K562 (cell line): ENCODE results near the gene FASLG. TPM values are rescaled to one million over a fixed set of nuclear protein-coding genes. Genes with fewer than 3 reads are reported as not detected.

Source experiments
- ARNT ChIP-seq, 2 experiments: fragments of 450-650 bp; IDR thresholded peaks; 2 replicates each; pipeline ENCODE4 v1.6.1; 2016; ENCODE audit warnings: mild to moderate bottlenecking in 1 of 2
- BRF1 ChIP-seq: IDR thresholded peaks from 3 replicates; pipeline ENCODE4 v1.6.1; 2011; ENCODE audit warnings: borderline replicate concordance, mild to moderate bottlenecking; ENCODE audit not compliant: insufficient read length; ENCODE audit errors: extremely low read depth
- HNRNPH1 ChIP-seq: fragments of 200-400 bp; formaldehyde crosslinking; optimal IDR thresholded peaks from 2 replicates; pipeline ENCODE3; 2017; ENCODE audit warnings: low read depth, mild to moderate bottlenecking, low read length, moderate library complexity
- IRF1 ChIP-seq: sonication (generic); formaldehyde crosslinking; IDR thresholded peaks from 2 replicates; pipeline ENCODE4 v1.8.0; 2022; ENCODE audit warnings: missing genetic modification reagents, mild to moderate bottlenecking, borderline replicate concordance
- NR4A1 ChIP-seq, 2 experiments: fragments of 250-450 bp in 1 of 2; fragments of 450-650 bp in 1 of 2; sonication (Bioruptor Pico) in 1 of 2; IDR thresholded peaks; 2 replicates each; pipeline versions ENCODE4 v1.4.0 to v1.6.1; 2016 to 2020; ENCODE audit warnings: mild to moderate bottlenecking in 2 of 2, missing compliant biosample characterization in 1 of 2, missing genetic modification characterization in 1 of 2, moderate library complexity in 1 of 2
- PHB2 ChIP-seq: fragments of 450-650 bp; IDR thresholded peaks from 2 replicates; pipeline ENCODE4 v1.6.1; 2017; ENCODE audit warnings: low read depth
- PRPF4 ChIP-seq: fragments of 200-400 bp; formaldehyde crosslinking; IDR thresholded peaks from one replicate; pipeline ENCODE4 v1.6.1; 2017; ENCODE audit warnings: low read length, low read depth, mild to moderate bottlenecking; ENCODE audit not compliant: insufficient read depth, poor library complexity, severe bottlenecking
- UBTF ChIP-seq, 2 experiments: IDR thresholded peaks; 2 replicates each; pipeline ENCODE4 v1.6.1; 2012; ENCODE audit warnings: improper control_type of control experiment in 2 of 2, low read depth in 2 of 2, low read length in 2 of 2, borderline replicate concordance in 1 of 2
- ZBTB40 ChIP-seq, 2 experiments: fragments of 450-650 bp in 1 of 2; sonication (generic) in 1 of 2; formaldehyde crosslinking in 1 of 2; IDR thresholded peaks; 2 replicates each; pipeline versions ENCODE4 v1.7.1 to v1.9.0; 2016 to 2022; ENCODE audit warnings: inconsistent platforms in 1 of 2, mild to moderate bottlenecking in 1 of 2, missing genetic modification reagents in 1 of 2
- ZNF644 ChIP-seq: fragments of 200-800 bp; sonication (Bioruptor generic); IDR thresholded peaks from 2 replicates; pipeline ENCODE4 v1.6.1; 2016; ENCODE audit warnings: low read depth, missing genetic modification characterization, missing compliant biosample characterization
- ZNF668 ChIP-seq: fragments of 250-450 bp; sonication (Bioruptor Pico); IDR thresholded peaks from 2 replicates; pipeline ENCODE4 v1.8.0; 2022; ENCODE audit warnings: mild to moderate bottlenecking, inconsistent platforms
- ZNF766 ChIP-seq: fragments of 200-800 bp; sonication (Bioruptor generic); conservative IDR thresholded peaks from 2 replicates; pipeline ENCODE4 v1.6.1; 2016; ENCODE audit warnings: missing genetic modification characterization, missing compliant biosample characterization
- polyA plus RNA-seq, 8 experiments: library from polyadenylated mRNA; depleted of rRNA in 4 of 8; stranded (reverse) in 5 of 8; unstranded in 3 of 8; fragments of >200 nt; fragmentation: Nextera tagmentation in 2 of 8; fragmentation: Illumina TruSeq in 1 of 8; extraction: Ambion mirVana in 2 of 8; extraction: Trizol in 1 of 8; gene quantifications; 2 replicates each; pipeline versions ENCODE4 v1.2.1 to v1.2.3, GENCODE V29; 2011 to 2014; ENCODE audit warnings: inconsistent platforms in 1 of 8, missing spikeins in 1 of 8
- total RNA-seq, 7 experiments: library from RNA; depleted of rRNA in 6 of 7; stranded (reverse); fragments of >200 nt in 6 of 7; fragmentation: Illumina TruSeq in 2 of 7; extraction: Trizol in 2 of 7; gene quantifications; 2 replicates each; pipeline versions ENCODE4 v1.2.1 to v1.2.3, GENCODE V29; 2011 to 2021; ENCODE audit warnings: low replicate concordance in 1 of 7

FASLG gene
- total and polyA plus RNA-seq, 9 of the 15 experiments (the other 6 are each of a cell fraction or from before 2014, with no cell fraction given) = not detected

GRCh38 chr1:172679000-172679772 lies 20.3 kb downstream of the FASLG start (continued):
- TF ChIP-seq ZBTB40 (IDR thresholded peaks at IDR 0.05) = no peak
- TF ChIP-seq ZBTB40 (CRISPR knock-in tag; IDR thresholded peaks at IDR 0.05) = no peak
- TF ChIP-seq UBTF (IDR thresholded peaks at IDR 0.05; ENCODE audit: borderline replicate concordance in 1 of 2, low read depth in 2 of 2, low read length in 2 of 2) = no peak
- no peak for TF ChIP-seq NR4A1 (CRISPR knock-in tag; IDR thresholded peaks at IDR 0.05)
- no peak for TF ChIP-seq NR4A1 (tag; IDR thresholded peaks at IDR 0.05)
- TF ChIP-seq ZNF766 (CRISPR knock-in tag) = no peak
- no peak for TF ChIP-seq ARNT (IDR thresholded peaks at IDR 0.05)
- no peak for TF ChIP-seq PHB2
- no peak for TF ChIP-seq HNRNPH1
- TF ChIP-seq ZNF644 (tag) = no peak
- no peak for TF ChIP-seq IRF1 (CRISPR knock-in tag)
- TF ChIP-seq PRPF4 = no peak
- TF ChIP-seq BRF1 = no peak
- no peak for TF ChIP-seq ZNF668 (CRISPR knock-in tag)
